HEK293T (cell line): ENCODE results near the gene PKLR.

Source experiments
- ARNT ChIP-seq: fragments of 450-650 bp; IDR thresholded peaks from 2 replicates; pipeline ENCODE4 v1.6.1; 2017; ENCODE audit warnings: mild to moderate bottlenecking
- BHLHE40 ChIP-seq: fragments of 450-650 bp; IDR thresholded peaks from 2 replicates; pipeline ENCODE4 v1.6.1; 2016; ENCODE audit warnings: mild to moderate bottlenecking, moderate library complexity, borderline replicate concordance
- CTBP1 ChIP-seq: fragments of 450-650 bp; IDR thresholded peaks from 2 replicates; pipeline ENCODE4 v1.6.1; 2016; ENCODE audit warnings: borderline replicate concordance
- ELF4 ChIP-seq: fragments of 450-650 bp; IDR thresholded peaks from 2 replicates; pipeline ENCODE4 v1.6.1; 2017; ENCODE audit warnings: antibody characterized with exemption
- FOXM1 ChIP-seq: fragments of 450-650 bp; IDR thresholded peaks from 2 replicates; pipeline ENCODE4 v1.6.1; 2017; ENCODE audit warnings: mild to moderate bottlenecking, borderline replicate concordance
- NFRKB ChIP-seq: fragments of 450-650 bp; IDR thresholded peaks from 2 replicates; pipeline ENCODE4 v1.6.1; 2016; ENCODE audit warnings: mild to moderate bottlenecking, moderate library complexity
- SP1 ChIP-seq: fragments of 450-650 bp; IDR thresholded peaks from 2 replicates; pipeline ENCODE4 v1.6.1; 2017
- SUZ12 ChIP-seq: fragments of 450-650 bp; IDR thresholded peaks from 2 replicates; pipeline ENCODE4 v1.6.1; 2016; ENCODE audit warnings: mild to moderate bottlenecking
- TARDBP ChIP-seq: fragments of 450-650 bp; IDR thresholded peaks from 2 replicates; pipeline ENCODE4 v1.6.1; 2016
- ZNF384 ChIP-seq: fragments of 450-650 bp; IDR thresholded peaks from 2 replicates; pipeline ENCODE4 v1.6.1; 2016

- TF ChIP-seq ARNT (no peak), ELF4 (no peak), SUZ12 (no peak), CTBP1 (no peak), SP1 (no peak), FOXM1 (no peak), NFRKB (no peak), TARDBP (no peak), ZNF384 (no peak), BHLHE40 (no peak)
Measured at GRCh38 chr1:155309423-155310021, 8.3 kb upstream of the PKLR start.
